Right renal cortex interstitium (tissue), 3 donors: Measurements from ENCODE around the gene KCNQ1. TPM values are rescaled to one million over a fixed set of nuclear protein-coding genes. Genes with fewer than 3 reads are reported as not detected.

Source experiments
- DNase-seq, 3 donors: peaks; one replicate each; pipeline ENCODE4 v3.0.0-alpha.2; 2013; ENCODE audit warnings: low read depth in 3 of 3, low spot score in 2 of 3
- polyA plus RNA-seq, 3 donors: library from polyadenylated mRNA; unstranded; fragments of 120-200 nt; gene quantifications; one replicate each; pipeline ENCODE4 v1.2.1, GENCODE V29; 2013; ENCODE audit not compliant: insufficient read length in 3 of 3

The KCNQ1 gene
- polyA plus RNA-seq, 3 donors, result 8.4 to 11.8 (median 10.2) TPM

DNA sequence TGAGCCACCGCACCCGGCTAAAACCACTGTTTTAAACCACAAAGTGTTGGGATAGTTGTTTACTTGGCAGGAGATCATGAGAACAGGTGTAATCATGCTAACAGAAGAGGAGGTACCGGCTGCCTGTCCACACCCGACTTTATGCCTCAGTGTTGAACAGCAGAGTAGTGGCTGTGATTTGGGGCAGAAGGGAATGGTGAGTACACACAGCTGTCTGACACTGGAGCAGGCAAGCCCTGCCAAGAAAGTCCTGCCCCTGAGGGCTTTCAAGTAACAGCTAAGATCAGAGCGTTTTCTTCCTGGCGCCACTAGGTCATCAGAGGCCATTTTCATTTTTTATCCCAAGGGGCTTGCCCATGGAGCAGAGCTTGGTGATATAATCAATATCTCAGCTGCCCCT, 432.7 kb downstream of the KCNQ1 start:
- no peak for DNase-seq

DNA sequence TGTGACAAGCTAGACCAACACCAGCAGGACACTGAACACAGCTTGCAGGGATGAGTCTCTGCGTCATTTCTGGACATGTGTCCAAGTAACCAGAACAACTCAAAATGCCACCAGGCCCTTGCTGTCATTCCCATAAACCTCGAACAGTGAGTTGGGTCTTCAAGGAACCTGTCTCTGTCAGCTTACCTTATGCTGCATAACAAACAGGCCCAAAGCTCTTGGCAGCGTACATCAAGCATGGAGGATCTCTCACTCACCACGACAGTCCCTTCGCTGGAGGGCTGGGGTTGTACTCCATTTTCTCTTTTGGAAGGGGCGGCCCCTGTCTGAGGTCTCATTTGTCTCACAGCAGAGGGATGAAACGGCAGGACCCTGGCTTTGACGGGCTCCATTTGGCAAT, 434.0 kb downstream of the KCNQ1 start:
- DNase-seq, result no peak

DNA sequence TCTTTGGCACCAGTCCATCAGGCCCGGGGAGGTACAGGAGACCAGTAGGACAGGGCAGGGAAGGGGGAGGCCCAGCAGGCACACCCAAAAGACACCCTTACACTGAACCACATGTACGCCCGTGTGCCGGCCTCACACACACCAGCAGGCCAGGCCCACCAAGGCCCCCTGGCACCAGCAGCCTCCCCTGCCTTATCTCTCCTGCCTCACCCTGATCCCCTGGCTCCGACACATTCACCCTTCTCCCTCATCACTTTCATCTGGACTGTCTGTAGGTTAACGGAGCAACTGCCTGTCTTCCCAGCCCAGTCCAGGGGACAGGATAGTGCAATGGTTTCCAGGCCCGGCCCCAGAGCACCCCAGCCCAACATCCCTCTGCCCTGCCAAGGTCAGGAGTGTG, 435.8 kb downstream of the KCNQ1 start:
- no peak for DNase-seq

DNA sequence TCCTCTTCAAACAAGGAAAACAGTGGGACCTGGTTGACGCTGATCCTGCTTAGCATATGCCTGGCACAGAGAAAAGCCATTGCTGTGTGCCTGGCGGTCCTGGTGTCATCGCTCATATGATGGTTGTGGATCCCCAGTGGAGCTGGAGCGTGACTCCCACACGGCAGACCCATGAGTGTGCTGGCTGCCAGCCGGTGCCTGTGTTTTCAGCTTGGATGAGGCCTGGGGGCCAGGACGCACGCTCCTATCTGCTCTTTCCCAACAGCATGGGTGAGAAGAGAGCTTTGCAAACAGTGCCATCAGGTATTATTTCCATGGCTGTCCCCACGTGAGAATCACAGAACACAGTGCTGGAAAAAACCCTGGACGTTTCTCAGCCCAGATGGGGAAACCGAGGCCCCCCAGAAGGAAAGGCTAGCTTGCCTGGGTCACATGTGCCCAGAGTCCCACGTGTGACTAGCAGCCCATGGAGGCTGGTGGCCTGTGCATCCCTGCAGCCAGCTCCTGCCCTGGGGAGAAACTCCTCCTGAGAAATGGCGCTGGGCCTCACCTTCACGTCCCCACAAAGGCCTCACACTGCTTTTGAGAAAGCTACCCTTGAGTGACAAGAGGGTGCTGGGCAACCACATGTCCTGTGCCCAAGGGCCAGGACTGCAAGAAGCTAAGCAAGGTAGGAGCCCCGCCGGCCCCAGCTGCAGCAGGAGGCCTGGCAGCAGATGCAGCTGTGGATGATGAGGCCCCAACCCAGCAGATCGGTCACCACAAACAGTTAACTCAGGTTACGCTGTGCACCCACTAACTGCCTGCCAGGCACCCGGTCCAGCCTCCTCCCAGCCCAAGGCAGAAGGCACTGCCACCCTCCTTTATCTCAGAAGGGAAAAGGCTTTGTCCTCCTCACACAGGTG, 436.5 kb downstream of the KCNQ1 start:
- no peak for DNase-seq

DNA sequence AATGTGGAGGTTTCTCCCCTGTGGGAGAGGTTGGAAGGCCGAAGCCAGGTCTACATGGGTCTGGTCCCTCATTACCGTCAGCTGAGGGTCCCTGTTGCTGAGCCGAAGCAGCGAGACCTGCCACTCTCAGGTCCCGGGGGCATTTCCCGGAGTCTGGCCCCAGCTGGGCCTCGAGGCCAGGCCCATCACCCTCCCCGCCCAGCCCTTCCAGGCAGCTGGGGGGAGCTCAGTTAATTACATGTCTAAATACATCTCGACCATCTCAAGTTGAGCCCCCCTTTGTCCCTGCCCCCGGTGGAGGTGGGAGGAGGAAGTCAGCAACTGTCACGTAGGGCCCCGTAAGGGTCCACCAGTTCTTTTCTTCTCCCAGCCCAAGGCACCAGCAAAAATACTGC, 437.2 kb downstream of the KCNQ1 start:
- no peak for DNase-seq

DNA sequence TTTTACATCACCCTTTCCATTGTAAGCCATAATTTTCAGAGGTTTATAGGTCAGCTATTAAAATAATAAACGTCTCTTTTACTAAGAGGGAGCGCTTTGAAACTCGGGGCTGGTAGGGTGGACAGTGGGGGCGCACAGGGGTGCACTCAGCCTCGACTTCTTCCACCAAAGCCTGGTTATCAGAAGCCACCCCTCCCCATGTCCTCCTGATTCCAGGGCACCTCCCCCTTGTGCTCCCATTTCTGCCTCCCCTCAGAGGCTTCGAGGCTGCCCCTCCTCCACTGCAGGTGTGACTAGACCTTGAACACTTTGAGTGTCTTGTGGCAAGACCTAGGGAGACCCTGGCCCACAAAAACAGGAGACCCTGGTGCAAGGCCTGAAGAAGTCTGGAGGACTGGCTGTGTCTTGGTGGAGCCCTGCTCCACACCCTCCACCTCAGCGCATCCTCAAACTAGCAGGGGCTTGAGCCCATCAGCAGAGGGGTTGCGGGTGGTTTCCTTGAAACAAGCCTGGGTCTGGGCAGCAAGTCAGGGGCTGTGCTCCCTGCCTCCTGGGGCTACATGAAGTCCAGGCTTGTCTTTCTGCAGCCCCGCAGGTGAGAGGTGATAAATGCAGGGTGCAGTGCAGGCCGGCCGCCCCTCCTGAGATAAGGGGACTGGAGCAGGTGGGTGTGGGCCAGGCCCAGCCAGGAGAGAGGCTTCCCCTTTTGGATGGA, 437.7 kb downstream of the KCNQ1 start:
- no peak for DNase-seq

DNA sequence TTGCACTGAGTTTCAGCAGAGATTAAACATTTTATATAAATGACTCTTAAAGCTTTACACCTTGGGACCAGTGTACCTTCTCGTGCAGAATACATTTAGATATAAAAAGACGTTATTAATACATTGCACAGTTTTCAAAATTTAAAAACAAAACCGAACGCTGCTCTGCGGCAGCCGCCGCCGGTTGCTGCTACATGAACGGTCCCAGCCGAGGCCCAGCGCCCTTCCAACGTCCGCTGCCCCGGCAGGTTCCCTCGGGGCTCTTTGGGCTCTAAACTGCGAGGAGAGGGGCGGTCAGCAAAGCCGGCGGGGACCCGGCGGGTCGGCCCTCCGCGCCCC, 438.8 kb downstream of the KCNQ1 start:
- DNase-seq, result no peak

DNA sequence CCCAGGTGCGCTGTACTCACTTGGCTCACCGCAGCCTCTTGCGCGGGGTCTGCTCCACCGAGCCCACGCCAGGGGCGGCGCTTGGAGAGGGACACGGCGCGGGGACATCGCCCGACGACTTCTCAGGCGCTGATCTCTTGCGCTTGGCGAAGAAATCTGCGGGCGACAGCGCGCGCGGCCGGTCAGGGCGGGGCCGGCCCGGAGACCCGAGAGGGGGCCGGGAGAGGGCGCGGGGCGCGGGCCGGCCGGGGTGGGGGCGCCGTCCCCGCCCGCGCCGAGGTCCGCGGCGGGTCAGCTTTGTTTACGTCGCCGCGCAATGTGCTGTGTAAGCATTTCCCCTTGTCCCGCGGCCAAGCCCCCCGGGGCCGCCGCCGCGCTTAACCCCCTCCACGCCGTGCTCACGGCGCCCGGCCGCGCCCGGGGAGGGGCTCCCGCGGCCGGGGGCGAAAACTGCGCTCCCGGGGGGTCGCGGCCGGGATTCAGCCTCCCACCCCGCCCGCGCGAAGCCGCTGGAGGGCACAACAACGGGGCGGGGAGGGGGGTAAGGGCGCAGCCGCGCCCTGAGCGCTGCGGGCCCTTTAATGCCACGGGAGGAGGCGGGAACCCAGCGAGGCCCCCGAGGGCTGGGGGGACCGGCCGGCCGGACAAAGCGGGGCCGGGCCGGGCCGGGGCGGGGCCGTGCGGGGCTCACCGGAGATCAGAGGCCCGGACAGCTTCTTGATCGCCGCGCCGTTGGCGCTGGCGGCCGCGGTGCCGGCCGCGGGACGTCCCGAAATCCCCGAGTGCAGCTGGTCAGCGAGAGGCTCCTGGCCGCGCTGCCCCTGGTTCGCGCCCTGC, 439.4 kb downstream of the KCNQ1 start:
- DNase-seq, result no peak

DNA sequence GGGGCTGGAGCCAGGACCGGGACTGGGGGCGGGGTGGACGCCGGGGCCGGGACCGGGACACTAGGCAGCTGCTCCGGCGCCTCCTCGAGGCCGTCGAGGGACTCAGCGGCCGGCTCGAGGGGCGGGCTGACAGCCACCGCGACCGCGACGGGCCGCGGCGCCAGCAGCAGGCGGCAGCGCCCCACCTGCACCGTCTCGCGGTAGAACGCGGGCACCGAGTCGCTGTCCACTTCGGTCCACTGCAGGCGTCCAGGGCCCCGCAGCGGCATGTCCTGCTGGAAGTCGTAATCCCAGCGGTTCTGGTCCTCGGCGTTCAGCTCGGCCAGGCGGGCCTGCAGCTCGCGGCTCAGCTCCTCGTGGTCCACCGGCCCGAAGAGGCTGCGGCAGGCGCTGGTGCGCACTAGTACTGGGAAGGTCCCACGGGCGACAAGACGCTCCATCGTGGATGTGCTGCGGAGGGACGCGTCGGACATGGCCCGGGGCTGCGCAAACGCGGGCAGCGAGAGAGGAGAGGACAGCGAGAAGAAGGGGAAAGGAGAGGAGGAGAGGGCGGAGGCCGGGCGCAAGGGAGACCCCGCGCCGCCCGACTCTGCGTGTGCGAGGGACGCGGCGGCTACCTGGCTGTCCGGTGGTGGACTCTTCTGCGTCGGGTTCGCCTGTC, 440.3 kb downstream of the KCNQ1 start:
- DNase-seq, result no peak

DNA sequence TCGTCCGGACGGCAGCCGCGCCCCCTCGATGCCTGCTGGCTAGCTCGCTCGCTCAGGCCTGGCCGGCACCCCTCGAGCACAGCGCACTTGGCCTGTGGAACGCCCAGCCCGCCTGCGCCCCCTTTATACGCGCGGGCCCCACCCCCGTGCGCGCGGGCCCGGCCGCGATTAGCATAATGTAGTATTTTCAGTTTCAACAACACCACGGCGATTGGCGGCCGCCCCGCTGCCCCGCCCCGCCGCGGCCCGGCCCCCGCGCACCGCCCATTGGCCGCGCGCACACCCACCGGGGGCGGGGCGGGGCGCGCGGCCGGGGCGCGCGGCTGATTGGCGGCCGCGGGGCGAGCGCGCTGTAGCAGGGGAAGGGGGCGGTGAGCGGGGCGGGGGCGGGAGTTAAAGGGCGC, 440.9 kb downstream of the KCNQ1 start, which contains the start of gene CDKN1C:
Gene CDKN1C, minus strand, starts transcription at position 98 of the 404 bp plus-strand sequence. CDS start 319 bp downstream, outside the sequence.
- DNase-seq, result no peak

DNA sequence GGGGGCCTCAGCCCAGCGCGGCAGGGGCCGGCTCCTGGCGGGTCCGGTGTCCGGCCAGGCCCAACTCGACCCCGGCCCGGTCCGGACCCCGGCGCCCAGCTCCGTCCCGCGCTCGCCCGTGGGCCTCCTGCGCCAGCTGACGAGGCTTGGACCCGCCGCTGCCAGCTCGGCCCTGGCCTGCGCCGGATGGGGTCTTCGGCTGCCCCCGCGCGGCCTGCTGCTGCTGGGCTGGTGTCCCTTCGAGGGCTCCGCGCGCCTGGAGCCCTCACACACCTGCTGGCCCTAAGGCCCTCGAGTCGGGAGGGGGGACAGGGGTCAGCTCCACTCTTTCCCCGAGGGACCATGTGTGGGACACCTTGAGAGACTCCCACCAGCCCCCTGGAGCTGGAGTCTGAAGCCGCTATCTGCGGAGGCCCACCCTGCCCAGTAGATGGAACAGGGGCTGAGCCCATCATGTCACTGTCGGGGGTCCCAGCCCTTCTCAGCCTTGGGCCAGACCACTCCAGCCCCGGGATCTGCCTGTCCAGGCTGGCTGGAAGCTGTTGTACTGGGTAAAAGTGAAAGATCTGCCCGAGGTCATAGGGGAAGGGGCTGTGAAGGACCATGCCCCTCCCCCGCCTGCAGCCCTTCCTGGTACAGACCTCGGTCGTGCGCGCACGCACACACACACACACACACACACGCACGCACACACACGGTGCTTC, 441.5 kb downstream of the KCNQ1 start:
- DNase-seq, result no peak

DNA sequence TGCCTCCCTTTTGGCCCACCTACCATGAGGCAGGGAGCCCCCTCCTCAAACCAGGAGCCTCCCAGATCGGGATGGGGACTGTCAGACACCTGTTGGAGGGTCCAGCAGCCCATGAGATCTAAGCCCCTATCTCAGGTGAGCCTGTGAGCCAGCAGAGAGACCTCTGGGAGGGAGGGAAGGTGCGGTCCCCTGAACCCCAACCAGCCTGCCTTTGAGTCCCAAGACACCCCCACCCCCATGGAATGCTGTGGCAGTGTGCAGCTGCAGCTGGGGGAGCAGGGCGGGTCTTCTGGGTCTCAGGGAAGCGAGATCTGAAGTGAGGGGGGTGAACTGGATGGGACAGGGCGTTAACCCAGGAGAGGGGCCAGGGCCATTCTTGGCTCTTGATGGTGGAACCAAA, 442.1 kb downstream of the KCNQ1 start:
- no peak for DNase-seq

DNA sequence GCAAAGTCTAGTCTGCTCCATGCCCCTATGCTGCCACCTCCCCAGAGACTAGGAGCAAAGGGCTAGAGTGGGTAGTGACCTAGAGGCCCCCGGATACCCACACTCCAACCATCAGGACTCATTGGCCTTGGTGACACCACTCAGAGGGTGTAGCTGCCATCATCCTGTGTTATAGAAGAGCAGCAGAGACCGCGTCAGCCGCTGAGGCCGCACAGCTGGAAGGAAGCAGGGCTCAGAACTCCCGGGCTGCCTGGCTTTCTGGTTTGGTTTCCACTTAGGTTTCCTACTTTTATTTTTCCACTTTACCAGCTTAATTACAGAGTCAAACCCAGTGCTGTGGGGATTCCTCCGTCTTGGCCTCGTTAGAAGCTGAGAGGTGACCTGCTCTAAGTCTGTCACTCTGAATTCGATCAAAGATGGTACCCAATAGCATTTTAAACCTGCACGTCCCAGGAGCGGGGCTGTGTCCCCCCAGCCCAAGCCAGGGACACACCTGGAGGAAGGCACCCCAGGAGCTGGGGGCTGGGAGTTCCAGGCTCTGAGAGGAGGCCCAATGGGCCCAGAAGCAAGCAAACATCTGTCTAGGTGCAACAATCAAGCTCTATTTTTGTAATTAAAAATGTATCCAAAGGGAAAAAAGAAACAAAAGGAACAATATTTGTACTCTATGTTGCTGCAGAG, 442.8 kb downstream of the KCNQ1 start:
- no peak for DNase-seq

DNA sequence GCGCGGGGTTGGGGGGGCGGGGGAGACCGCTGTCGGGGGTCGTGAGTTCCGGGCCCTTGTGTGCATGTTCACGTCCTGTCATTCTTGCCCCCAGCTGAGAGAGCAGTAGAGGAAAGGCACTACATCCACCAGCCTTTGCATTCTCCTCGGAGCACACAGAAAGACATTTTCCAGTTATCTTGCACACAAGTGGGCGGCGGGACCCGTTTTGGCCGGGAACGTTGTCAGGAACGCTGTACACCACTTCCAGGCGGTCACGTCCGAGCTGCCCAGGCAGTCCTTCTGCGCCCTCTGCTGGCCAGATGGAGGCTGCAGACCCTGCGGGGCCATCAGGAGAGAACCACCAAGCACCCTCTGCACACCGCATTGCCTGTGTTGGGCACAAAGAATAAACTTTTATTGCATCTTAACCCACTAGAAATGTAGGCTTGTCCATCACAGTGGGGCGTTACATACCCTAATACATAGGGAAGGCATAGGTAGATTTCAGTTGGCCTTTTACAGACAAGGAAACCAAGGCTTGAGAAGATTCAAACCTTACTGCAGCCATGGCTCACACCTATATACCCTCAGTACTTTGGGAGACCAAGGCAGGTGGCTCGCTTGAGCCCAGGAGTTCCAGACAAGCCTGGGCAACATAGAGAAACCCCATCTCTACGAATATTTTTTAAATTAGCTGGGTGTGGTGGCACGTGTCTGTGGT, 443.6 kb downstream of the KCNQ1 start:
- peak in 1 of 3 donors; percentile 80 for DNase-seq

DNA sequence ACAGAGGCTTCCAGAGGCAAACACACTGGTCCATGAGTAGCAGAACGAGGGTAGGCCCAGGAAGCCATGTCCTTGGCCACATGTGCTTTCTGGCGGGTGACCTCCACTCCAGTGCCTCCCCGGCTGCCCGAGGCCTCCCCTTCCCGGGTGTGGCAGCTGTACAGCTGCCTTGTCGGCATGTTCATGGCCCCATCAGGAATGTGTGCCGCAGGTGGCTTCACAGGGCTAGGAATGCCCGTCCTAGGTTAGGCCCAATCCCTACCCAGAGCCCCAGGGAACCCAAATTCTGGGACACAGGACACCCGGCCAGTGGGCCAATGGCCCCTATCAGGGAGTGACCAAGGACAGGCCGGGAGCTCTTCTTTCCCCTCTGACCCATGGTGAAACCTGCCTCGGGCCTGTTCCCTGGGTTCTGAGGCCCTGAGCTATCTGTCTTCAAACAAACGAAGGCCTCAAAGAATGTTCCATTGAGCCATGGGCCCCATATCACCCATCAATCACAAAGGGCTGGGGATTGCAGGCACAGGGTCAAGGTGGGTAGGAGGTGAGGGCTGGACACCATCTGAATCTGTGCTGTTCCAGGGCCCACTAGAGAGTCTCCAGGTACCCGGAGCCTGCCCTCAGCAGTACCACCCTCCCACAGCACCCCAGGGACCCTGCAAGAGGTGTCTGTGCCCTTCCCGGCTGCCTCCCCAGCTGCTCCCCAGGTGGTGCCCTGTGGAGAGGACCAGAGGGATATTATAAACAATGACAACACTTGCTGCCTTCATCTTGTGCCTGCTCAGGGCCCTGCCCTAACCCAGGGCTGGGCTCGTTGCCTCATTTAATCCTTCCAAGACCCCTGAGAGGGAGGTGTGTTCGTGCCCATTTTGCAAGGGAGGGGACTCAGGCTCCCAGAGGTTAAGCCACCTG, 444.8 kb downstream of the KCNQ1 start:
- no peak for DNase-seq

DNA sequence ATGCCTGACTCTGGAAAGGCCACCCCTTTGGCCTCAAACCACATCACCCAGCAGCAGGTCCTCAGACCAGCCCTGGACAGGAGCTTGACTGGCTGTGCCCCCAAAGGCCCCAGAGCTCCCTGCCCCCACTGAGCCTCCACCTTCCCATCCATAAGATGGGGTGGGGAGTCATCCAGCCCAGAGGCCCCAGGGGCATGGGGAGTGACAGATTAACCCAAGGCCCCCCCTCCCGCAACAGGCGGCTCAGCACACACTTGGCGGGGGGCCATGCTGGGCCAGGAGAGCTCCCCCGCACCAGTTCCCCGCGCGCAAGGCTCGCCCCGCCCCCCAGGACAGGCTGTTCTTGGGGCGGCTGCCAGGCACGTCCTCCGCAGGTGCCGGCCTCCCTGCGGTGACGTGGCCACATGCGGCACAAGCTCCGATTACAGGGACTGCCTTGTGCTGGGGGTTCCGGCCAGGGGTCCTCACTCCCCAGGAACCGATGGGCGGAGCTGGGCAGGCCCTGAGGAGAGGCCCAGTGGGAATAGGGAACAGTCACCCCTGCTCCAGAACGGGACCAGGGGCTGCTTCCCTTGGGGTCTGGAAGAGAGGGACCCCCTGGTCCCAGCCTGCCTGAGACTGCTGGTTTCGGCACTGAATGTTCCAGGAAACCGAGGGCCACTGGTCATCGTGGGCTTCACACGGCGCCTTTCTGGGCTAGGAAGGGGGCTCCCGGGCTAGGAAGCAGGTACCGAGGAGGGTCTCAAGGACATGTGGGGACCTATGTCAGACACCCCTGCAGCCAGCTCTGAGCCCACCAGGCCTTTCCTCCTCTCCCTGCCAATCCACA, 445.9 kb downstream of the KCNQ1 start:
- no peak for DNase-seq
